Neural cell (in vitro differentiated cells): ENCODE measurements around the gene NCK1. TPM values are rescaled to one million over a fixed set of nuclear protein-coding genes. Genes with fewer than 3 reads are reported as not detected.

Source experiments
- H2AFZ ChIP-seq: fragments of 200-600, 300-800 bp; sonication (generic), shearing (Covaris generic); 2 replicates; pipeline ENCODE4 v1.6.0; 2014; ENCODE audit warnings: low read depth, mild to moderate bottlenecking, antibody characterized with exemption, low read length, moderate library complexity
- H3F3A ChIP-seq: fragments of 200-600 bp; shearing (Covaris generic); 2 replicates; pipeline ENCODE4 v1.6.1; 2016; ENCODE audit warnings: mild to moderate bottlenecking, moderate library complexity, mixed read lengths, antibody characterized with exemption, low read length; ENCODE audit not compliant: insufficient read depth, poor library complexity, severe bottlenecking
- H3K27ac ChIP-seq: fragments of 200-600, 300-800 bp; sonication (generic), shearing (Covaris generic); 2 replicates; pipeline ENCODE4 v1.5.1; 2014; ENCODE audit warnings: mild to moderate bottlenecking, low read length, moderate library complexity
- H3K27me3 ChIP-seq: fragments of 300-800, 200-600 bp; sonication (generic), shearing (Covaris generic); 2 replicates; pipeline ENCODE4 v1.6.0; 2014; ENCODE audit warnings: mild to moderate bottlenecking, low read depth, low read length, moderate library complexity; ENCODE audit not compliant: insufficient read depth
- H3K36me3 ChIP-seq: fragments of 300-800, 200-600 bp; sonication (generic), shearing (Covaris generic); 2 replicates; pipeline ENCODE4 v1.5.1; 2014; ENCODE audit warnings: mild to moderate bottlenecking, antibody characterized with exemption, low read length, moderate library complexity; ENCODE audit not compliant: insufficient read depth
- H3K4me2 ChIP-seq: fragments of 300-800, 200-600 bp; sonication (generic), shearing (Covaris generic); 2 replicates; pipeline ENCODE4 v1.6.0; 2014; ENCODE audit warnings: mild to moderate bottlenecking, low read length
- H3K4me3 ChIP-seq: fragments of 300-800, 200-600 bp; sonication (generic), shearing (Covaris generic); 2 replicates; pipeline ENCODE4 v1.5.1; 2014; ENCODE audit warnings: mild to moderate bottlenecking, low read length, moderate library complexity
- H3K79me2 ChIP-seq: fragments of 200-600 bp; shearing (Covaris generic); replicated peaks from 2 replicates; pipeline ENCODE4 v1.6.0; 2014; ENCODE audit warnings: mild to moderate bottlenecking, low read length, moderate library complexity; ENCODE audit not compliant: insufficient read depth
- H3K9ac ChIP-seq: fragments of 300-800, 200-600 bp; sonication (generic), shearing (Covaris generic); 2 replicates; pipeline ENCODE4 v1.6.1; 2016; ENCODE audit warnings: mild to moderate bottlenecking, low read length, mixed read lengths
- H3K9me2 ChIP-seq: fragments of 200-600 bp; shearing (Covaris generic); 2 replicates; pipeline ENCODE4 v1.6.1; 2016; ENCODE audit warnings: mild to moderate bottlenecking, low read length, mixed read lengths; ENCODE audit not compliant: insufficient read depth
- H3K9me3 ChIP-seq: fragments of 200-600, 300-800 bp; sonication (generic), shearing (Covaris generic); 2 replicates; pipeline ENCODE4 v1.6.1; 2016; ENCODE audit warnings: mild to moderate bottlenecking, mixed run types, low read length, moderate library complexity, mixed read lengths
- H4K20me1 ChIP-seq: fragments of 200-600 bp; shearing (Covaris generic); 2 replicates; pipeline ENCODE4 v1.6.1; 2016; ENCODE audit warnings: mild to moderate bottlenecking, mixed run types; ENCODE audit not compliant: insufficient read depth
- CTCF ChIP-seq: fragments of 450-650 bp; IDR thresholded peaks from 2 replicates; pipeline ENCODE4 v1.5.1; 2014; ENCODE audit warnings: antibody characterized with exemption, mild to moderate bottlenecking, moderate library complexity; ENCODE audit not compliant: poor library complexity, severe bottlenecking
- EP300 ChIP-seq: fragments of 450-650 bp; conservative IDR thresholded peaks from 2 replicates; pipeline ENCODE4 v1.6.1; 2014; ENCODE audit warnings: antibody characterized with exemption, mild to moderate bottlenecking, moderate library complexity; ENCODE audit not compliant: poor library complexity, severe bottlenecking
- EZH2 ChIP-seq: fragments of 200-600, 300-800 bp; shearing (Covaris generic), sonication (generic); IDR thresholded peaks from 2 replicates; pipeline ENCODE4 v1.6.1; 2014; ENCODE audit warnings: antibody characterized with exemption, low read length, borderline replicate concordance, mild to moderate bottlenecking; ENCODE audit not compliant: insufficient read depth, poor library complexity, severe bottlenecking
- MXI1 ChIP-seq: fragments of 450-650 bp; conservative IDR thresholded peaks from 2 replicates; pipeline ENCODE4 v1.6.1; 2014; ENCODE audit warnings: antibody characterized with exemption, mild to moderate bottlenecking; ENCODE audit not compliant: poor library complexity, severe bottlenecking
- POLR2AphosphoS5 ChIP-seq: IDR thresholded peaks from 2 replicates; pipeline ENCODE4 v1.6.1; 2012
- RAD21 ChIP-seq: fragments of 450-650 bp; conservative IDR thresholded peaks from 2 replicates; pipeline ENCODE4 v1.6.1; 2014; ENCODE audit warnings: antibody characterized with exemption, mild to moderate bottlenecking, moderate library complexity
- REST ChIP-seq: IDR thresholded peaks from 2 replicates; pipeline ENCODE4 v1.6.1; 2012; ENCODE audit warnings: borderline replicate concordance
- SMC3 ChIP-seq: fragments of 450-650 bp; conservative IDR thresholded peaks from 2 replicates; pipeline ENCODE4 v1.6.1; 2014; ENCODE audit warnings: antibody characterized with exemption, mild to moderate bottlenecking, moderate library complexity; ENCODE audit not compliant: poor library complexity
- TAF1 ChIP-seq: IDR thresholded peaks from 2 replicates; pipeline ENCODE4 v1.6.1; 2012; ENCODE audit warnings: low read depth
- polyA plus RNA-seq: library from polyadenylated mRNA; depleted of rRNA; stranded (reverse); fragments of >200 nt; gene quantifications from 2 replicates; pipeline ENCODE4 v1.2.3, GENCODE V29; 2014

NCK1 gene
- polyA plus RNA-seq, 1 donor from 2014 or later, result 21.5 TPM

GRCh38 chr3:136858381-136858780, 3.6 kb upstream of the NCK1 start:
- H3K27ac ChIP-seq, result no peak overlapping the region
- peaks cover 6% of the 10 kb centered on the region for H3K36me3 ChIP-seq
- H3K79me2 ChIP-seq, result peaks cover 14% of the 10 kb centered on the region
- no peak overlapping the region for H3K4me3 ChIP-seq
- no peaks in the 10 kb centered on the region for H3F3A ChIP-seq
- no peaks in the 10 kb centered on the region for H3K27me3 ChIP-seq
- H2AFZ ChIP-seq, result no peak overlapping the region
- peaks cover 3% of the 10 kb centered on the region for H3K9me3 ChIP-seq
- H3K9me2 ChIP-seq, result no peaks in the 10 kb centered on the region
- no peaks in the 10 kb centered on the region for H4K20me1 ChIP-seq
- no peak overlapping the region for H3K4me2 ChIP-seq
- no peak for TF ChIP-seq REST
- no peak for TF ChIP-seq RAD21
- no peak for TF ChIP-seq SMC3
- no peak for TF ChIP-seq POLR2AphosphoS5
- TF ChIP-seq EZH2, result no peak
- no peak for TF ChIP-seq TAF1
- no peak for TF ChIP-seq EP300
- no peak for TF ChIP-seq MXI1
- no peak for TF ChIP-seq CTCF
- no peak overlapping the region for H3K9ac ChIP-seq

GRCh38 chr3:136860541-136860940, 1.5 kb upstream of the NCK1 start:
- H4K20me1 ChIP-seq, result no peaks in the 10 kb centered on the region
- H3K4me2 ChIP-seq, result peak overlapping the region; percentile 31
- no peak overlapping the region for H3K27ac ChIP-seq
- H3K9ac ChIP-seq, result no peak overlapping the region
- peaks cover 3% of the 10 kb centered on the region for H3K9me3 ChIP-seq
- no peak for TF ChIP-seq CTCF
- TF ChIP-seq TAF1, result no peak
- TF ChIP-seq EZH2, result no peak
- no peak for TF ChIP-seq EP300
- no peak for TF ChIP-seq POLR2AphosphoS5
- no peak for TF ChIP-seq RAD21
- TF ChIP-seq MXI1, result no peak
- TF ChIP-seq REST, result no peak
- peak overlapping the region; percentile 91 for H3K4me3 ChIP-seq
- H2AFZ ChIP-seq, result no peak overlapping the region
- H3K79me2 ChIP-seq, result peaks cover 24% of the 10 kb centered on the region
- H3K36me3 ChIP-seq, result no peaks in the 10 kb centered on the region
- H3F3A ChIP-seq, result no peaks in the 10 kb centered on the region
- no peaks in the 10 kb centered on the region for H3K27me3 ChIP-seq
- H3K9me2 ChIP-seq, result no peaks in the 10 kb centered on the region
